GM20431 (cell line): Measurements from ENCODE around the gene SLC39A11.
"Not testable (repeated sequence)": the region's sequence is repeated elsewhere in the genome, so short reads cannot be mapped to it uniquely, and the experiment has no call there.

Experiments
- in situ Hi-C: fragments of 300-500 bp; cut with MseI, MboI; formaldehyde crosslinking; loops from one replicate; pipeline ENCODE4 v1.15.0; 2020; ENCODE audit warnings: low sequenced_read_pairs; ENCODE audit not compliant: unreplicated experiment

The SLC39A11 gene, protein sequence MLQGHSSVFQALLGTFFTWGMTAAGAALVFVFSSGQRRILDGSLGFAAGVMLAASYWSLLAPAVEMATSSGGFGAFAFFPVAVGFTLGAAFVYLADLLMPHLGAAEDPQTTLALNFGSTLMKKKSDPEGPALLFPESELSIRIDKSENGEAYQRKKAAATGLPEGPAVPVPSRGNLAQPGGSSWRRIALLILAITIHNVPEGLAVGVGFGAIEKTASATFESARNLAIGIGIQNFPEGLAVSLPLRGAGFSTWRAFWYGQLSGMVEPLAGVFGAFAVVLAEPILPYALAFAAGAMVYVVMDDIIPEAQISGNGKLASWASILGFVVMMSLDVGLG

DNA sequence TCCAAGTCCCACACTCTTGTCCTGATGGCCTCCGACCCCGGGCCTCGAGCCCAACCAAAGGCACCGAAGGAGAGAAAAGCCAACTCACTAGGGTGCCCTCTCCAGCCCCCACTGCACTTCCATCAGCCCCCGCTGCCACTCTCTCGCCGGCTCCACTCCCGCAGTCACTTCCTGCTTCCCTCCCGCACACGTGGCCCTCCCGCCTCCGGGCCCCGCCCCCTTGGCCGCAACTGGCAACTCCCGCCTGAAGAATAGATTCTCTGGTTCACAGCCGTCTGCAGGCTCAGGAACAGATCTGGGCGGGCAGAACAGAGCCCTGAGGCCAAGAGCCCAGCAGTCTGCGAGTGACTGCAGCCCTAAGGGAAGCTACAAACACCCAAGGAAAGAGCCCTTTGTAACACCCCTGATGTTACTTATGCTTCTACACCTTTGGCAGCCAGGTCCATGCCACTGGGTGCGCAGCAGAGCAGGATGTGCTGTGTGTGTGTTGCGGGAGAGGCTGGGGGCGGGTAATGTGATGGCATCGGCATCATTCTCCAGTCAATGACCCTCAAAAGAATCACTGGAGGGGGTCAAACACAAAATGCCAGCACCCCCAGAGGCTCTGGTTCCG, at the start of gene SLC39A11:
Gene SLC39A11, minus strand, starts transcription at position 166 of the 613 bp plus-strand sequence. CDS start 3,924 bp downstream, outside the sequence.
- in situ Hi-C loops: no loop called here

DNA sequence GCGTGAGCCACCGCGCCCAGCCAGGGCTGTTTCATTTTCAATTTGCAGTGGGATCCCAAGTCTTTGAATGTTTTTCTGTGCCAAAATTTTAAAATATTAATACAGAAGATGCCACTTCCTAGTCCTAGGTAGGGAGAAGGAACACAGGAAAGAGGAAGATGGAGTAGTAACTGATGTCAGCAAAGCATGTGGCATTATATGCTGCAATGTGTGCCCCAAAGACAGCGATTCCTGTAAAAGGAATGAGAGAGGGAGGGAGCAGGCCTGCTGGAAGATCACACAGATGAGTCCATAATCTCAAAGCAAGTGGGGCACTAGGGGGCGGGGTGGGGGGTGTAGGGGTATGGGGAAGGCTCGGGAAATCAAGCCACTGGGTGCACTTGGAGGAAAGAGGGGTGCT, 48.9 kb upstream of the SLC39A11 start:
- in situ Hi-C loops: no loop called here

DNA sequence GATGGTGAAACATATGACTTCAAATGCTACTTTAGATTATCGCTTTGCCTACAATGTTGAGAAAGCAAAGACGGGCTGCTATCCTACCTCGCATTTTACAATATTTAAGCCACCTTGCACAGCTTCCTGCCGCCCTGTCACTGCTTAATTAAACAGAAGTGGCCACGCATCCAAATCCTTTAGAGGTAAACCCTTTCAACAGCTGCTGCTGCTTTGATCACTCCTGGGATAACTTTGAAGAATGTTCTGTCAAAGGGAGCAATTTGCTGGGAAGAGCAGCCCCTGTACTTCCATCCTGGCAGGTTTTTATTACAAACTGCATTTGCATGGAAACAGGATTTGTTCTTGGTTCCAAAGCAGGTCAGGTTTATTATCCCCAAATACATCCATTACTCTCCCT, 48.1 kb upstream of the SLC39A11 start:
- in situ Hi-C loops: no loop called here

DNA sequence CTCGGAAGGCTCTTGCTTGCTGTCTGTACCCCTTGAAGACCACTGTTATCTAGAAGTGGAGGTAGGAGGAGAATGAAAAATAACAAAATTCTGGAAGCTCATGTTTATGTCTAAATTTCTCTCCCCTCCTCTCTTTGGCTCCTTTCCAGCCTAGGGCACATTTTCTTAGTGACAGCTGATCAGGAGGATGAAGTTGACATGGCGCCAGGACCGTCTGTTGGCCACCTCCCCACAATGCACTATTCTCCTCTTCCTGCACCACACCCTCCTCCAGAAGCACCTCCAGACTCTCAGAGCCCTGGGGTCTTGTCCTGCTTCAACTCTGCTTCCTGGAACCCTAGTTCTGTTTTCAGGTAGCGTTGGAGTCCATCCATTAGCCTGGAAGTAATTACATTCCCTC, 46.8 kb upstream of the SLC39A11 start:
- in situ Hi-C loops: no loop called here

DNA sequence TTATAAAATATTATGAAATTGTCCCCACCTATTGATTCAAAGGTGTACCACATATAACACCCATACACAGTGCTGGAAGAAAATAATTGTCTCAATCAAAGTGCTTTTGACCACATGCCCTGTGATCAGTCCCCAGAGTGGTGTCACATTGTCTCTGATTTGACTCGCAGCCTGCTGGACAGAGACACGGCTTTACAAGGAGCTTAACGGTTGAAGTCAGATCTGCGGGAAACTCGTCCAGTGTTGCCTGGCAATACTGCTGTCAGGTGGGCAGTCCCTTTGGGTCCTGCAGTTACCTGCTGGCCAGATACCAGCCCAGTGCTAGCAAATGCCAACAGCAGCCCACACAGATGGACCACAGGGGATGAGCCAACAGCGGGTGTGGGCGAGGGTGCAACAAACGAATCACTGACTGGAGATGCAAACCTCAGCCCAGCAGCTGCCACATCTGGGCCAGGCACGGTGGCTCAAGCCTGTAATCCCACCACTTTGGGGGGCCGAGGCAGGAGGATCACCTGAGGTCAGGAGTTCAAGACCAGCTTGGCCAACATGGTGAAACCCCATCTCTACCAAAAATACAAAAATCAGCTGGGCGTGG, 46.2 kb upstream of the SLC39A11 start:
- in situ Hi-C loops: no loop called here

DNA sequence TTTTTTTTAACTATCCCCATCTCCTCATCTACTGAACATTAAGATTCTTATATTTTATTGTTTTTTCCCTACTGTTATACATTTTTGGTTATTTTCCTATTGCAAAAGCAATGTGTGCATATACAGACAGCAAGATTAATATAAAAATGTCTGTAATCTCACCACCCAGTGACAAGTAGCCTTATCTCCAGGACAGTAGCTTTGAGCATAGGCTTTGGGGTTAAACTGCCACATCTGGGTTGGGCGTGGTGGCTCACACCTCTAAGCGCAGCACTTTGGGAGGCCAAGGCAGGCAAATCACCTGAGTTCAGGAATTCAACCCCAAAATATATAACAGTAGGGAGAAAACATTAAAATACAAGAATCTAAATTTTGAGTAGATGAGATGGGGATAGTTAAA, 44.9 kb upstream of the SLC39A11 start:
- in situ Hi-C loops: no loop called here

DNA sequence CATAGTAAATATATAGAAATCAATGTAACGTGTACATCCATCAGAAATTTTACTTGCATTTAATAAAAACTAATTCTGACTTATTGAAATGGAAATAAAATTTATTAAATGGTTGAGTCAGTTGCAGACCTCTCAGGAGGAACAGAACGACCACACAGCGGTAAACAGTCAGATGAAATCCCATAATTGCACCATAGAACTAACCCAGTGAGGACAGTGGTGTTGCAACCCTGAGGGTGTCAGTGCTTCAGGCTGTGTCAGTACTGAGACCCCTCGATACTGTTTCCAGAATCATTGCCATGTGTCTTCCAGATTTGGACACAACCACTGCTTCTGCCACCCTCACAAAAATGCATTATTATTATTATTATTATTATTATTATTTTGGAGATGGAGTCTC, 43.3 kb upstream of the SLC39A11 start:
- in situ Hi-C loops: no loop called here

DNA sequence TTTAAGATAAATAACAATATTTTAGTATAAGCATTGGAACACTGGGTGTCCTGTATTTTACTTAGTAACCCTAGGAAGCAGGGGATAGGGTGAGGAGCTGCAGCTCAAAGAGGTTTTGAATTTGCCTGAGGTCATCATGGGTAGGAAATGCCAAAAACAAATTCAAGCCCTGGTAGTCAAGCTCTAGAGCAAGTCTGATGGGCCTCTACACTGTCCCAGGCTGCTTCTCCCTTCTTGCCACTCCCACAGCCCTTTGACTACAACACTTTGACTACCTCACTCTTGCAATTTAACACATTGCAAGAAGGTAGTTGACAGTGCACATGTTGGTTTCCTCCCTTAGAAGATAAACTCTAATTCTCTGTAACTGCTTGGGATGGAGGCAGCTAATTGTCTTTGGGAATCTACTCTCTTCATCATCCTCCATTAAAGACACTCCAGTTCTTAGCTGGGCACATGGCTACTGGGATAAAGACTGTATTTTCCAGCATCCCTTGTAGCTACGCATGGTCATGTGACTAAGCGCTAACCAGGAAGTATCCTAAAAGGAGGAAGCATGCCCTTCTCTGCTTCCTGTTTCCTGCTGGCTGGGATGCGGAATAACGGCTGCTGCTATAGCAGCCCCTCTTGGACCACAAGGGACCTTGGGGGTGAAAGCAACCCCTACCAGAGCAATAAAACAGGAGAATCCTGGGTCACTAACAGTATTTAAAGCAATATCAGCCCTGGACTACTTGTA, 41.6 kb upstream of the SLC39A11 start:
- in situ Hi-C loops: no loop called here

DNA sequence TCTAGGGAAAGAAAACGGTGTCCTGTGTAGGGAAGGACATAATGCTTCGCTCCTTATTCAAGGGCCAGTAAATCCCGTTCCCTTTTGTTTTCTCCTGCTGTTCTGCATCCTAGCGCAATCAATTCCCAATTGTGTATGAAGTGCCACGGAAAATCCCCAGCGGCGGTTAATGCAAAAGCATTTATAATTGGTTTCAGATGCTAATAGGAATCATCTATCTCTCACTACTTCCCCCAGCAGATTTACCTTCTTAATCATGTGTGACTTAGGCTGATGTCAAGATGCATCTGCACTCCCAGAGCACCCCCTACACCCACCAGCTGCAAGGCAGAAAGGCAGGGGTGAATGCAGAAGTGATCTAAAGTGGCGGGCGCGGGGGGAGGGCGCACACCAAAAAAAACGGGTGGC, 39.6 kb upstream of the SLC39A11 start:
- in situ Hi-C loops: no loop called here

DNA sequence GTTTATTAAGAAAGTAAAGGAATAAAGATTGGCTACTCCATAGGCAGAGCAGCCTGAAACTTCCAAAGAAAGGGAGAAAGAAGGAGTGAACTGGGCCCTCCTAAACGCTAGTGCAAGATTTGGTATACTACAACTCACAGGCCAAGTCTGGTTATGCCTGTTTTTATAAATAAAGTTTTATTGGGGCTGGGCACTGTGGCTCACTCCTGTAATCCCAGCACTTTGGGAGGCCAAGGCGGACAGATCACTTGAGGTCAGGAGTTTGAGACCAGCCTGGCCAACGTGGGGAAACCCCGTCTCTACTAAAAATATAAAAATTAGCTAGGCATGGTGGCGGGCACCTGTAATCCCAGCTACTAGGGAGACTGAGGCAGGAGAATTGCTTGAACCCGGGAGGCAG, 39.0 kb upstream of the SLC39A11 start:
- in situ Hi-C loops: not testable (repeated sequence)

DNA sequence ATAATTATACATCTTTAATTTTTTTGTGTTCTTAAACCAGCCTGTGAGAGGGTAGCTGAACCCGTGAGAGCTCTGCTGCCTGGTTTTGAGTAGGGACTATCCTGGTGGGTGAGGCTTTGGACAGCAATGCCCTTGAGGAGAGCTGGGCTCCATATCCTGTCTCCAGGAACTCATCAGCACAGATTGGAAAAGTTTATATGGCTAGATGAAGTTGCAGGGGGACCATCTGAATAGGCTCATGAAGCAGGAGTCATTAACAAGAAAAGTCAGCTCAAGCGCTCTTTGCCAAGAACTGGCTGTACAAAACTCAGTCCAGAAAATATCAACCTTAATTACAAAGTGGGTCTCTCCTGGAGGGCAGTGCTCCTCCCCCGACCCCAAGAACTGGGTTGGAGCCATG, 38.5 kb upstream of the SLC39A11 start:
- in situ Hi-C loops: no loop called here

DNA sequence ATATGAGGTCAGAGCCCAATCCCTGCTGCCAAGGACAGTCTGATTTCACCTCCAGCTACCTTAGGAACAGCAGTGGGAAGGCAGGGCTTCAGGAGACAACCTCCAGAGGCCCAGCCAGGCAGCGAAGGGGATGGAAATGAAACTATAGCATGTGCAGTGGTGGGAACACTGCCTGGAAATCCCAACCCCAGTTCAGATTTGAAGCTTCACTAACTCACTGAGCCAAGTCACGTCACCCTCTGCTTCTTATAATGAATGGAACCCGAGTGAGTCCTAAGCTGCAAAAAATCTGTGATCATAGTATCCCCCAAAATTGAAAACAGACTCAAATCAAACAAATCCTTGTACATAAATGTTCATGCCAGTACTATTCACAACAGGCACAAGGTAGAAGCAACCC, 36.0 kb upstream of the SLC39A11 start:
- in situ Hi-C loops: no loop called here

DNA sequence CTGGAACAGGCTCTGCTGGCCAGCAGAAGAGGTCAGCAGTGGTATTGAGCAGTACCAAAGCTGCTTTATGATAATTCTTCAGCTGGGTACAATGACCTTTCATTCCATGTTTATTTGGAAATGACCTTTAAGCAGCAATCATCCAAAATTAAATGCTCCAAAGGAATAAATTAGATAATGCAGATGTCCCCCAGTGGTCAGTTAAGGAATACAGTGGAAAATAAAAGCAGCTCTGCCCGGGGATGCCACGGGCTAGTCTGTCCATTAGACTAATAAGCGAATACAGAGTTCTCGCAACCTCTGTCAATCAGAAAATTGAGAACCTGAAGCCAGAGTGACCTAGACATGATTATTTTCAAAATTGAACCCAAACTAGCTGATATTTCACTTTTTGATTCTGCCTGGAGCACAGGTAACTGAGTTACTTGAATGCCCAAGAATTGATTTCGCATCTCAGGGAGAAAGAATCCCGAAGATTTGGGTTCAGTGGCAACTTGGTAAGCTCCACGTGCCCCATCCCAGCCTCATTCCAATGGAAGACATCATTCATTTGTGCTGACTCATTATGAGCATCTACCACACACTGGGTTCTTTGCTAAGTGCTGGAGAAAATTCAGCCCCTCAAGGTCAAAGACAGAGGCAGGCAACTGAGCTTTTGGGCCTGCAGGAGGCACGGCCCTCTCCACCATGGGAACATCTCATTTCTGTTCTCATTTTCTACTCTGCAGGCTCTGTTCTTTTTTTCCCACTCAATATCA, 34.4 kb upstream of the SLC39A11 start:
- in situ Hi-C loops: no loop called here

DNA sequence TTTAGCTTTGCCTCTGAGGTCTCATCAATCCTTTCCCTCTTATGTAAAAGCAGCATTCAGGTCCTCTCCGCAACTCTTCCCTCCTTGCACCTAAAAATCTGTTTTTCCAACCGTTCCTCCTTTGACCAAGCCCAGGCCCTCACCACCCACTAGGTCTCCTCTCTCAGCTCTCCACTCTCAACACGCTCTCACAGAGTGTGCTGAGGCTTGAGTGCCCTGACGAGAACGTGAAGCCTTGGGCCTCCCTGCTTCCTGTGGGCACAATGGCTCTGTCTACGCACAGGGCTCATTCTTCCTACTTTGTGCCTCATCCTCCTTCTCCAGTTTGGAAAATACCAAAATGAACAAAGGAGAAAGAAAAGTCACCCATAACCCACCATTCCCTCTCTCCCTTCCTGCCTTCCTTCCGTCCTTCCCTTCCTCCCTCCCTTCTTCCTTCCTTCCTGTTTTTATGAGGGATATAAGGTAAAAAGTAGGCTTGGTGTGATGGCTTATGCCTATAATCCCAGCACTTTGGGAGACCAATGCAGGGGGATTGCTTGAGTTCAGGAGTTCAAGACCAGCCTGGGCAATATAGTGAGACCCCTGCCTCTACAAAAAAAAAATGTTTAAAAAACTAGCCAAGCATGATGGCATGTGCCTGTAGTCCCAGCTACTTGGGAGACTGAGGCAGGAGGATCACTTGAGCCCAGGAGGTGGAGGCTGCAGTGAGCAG, 31.3 kb upstream of the SLC39A11 start:
- in situ Hi-C loops: no loop called here

DNA sequence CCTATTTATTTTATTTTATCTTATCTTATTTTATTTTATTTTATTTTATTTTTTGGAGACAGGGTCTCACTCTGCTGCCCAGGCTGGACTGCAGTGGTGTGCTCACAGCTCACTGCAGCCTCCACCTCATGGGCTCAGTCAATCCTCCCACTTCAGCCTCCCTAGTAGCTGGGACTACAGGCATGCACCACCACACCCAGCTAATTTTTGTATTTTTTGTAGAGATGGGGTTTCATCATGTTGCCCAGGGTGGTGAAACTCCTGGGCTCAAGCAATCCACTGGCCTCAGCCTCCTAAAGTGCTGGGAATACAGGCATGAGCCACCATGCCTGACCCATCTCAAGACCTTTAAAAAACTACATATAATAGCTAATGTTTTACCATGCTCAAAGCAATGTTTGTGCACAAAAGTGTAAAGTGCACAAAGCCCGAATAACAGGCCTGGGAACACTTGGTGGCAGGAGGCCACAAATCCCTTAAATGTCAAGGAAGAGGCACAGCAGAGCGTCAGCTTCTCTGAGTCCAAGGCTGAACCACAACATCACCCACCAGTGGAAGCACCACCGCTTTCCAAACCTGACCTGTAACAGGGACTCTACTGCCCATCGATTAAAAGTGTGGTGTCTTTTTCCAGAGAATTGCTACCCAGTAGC, 30.6 kb upstream of the SLC39A11 start:
- in situ Hi-C loops: no loop called here

DNA sequence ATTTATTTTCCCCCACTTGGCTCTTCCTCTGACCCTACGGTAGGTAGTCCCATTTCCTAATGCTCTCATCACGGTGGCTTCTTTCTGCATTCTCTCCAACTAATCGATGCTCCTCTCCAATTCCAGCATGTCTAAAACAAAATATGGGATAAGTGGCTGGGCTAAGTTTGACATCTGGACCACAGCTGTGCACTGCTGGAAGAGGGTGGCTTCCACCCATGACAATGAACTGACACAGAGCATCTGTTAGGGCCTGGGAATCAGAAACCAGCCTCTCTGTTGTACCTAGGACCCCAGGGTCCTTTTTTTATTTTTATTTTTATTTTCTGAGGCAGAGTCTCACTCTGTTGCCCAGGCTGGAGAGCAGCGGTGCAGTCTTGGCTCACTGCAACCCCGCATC, 29.0 kb upstream of the SLC39A11 start:
- in situ Hi-C loops: no loop called here

DNA sequence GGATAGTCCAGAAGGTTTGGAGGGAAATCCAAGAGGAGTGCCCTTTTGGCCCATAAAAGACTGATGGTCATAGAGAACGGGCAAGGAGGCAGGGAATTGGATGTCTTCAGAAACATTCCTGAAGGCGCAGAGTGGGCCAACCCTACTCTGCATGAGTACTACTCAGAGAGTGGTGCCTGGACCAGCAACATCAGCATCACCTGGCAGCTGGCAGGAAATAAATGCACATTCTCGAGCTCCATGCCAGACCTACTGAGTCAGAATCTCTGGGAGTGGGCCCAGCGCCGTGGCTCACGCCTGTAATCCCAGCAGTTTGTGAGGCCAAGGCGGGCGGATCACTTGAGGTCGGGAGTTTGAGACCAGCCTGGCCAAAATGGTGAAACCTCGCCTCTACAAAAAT, 27.1 kb upstream of the SLC39A11 start:
- in situ Hi-C loops: no loop called here

DNA sequence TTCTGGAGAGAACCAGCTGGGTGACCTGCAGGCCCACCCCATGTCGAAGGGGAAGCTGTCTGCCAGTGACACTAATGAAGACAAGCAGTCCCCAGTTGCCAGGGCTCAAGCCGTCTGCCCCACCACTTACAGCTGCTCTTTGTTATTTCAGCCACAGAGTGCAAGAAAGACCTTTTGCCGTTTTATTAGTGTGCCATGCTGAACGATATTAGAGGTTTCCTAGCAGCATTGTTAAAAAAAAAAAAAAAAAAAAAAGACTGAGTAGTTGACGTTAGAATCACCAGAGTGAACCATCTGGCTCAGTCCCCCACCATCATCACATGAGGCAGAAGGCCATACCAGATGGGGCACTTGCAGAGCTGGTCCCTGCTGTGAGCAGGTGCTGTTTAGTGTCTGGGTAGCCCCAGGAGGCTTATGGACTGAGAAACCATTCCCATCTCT, 26.5 kb upstream of the SLC39A11 start:
- in situ Hi-C loops: no loop called here

DNA sequence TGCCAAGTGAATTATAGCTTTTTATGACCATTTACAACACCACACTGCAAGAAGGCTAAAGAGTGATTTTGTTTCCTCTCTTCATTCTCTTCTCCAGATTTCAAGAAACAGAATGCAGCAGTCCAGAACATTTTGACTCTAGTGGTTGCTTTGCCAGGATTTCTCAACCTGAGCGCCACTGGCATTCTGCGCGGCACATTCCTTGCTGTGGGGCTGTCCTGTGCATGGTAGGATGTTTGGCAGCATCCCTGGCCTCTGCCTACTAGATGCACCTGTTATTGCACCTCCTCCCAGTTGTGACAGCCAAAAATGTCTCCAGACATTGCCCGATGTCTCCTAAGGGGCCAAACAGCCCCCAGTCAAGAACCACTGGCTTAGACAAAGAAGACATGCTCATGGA, 25.7 kb upstream of the SLC39A11 start:
- in situ Hi-C loops: no loop called here
